Ascending aorta (tissue), 2 donors: Measurements from ENCODE around the gene FEZ2. TPM values are rescaled to one million over a fixed set of nuclear protein-coding genes. Genes with fewer than 3 reads are reported as not detected.

Experiments
- DNase-seq, 2 donors: peaks; one replicate each; pipeline ENCODE4 v3.0.0-alpha.2; 2019; ENCODE audit warnings: low spot score in 2 of 2
- H3K27ac ChIP-seq, 2 donors: fragments of 200-600 bp; sonication (generic); one replicate each; pipeline ENCODE4 v1.5.1; 2016 to 2017; ENCODE audit warnings: mild to moderate bottlenecking in 1 of 2
- H3K27me3 ChIP-seq: fragments of 200-600 bp; sonication (generic); one replicate; pipeline ENCODE4 v1.5.1; 2017
- H3K36me3 ChIP-seq, 2 donors: fragments of 200-600 bp; sonication (generic); one replicate each; pipeline ENCODE4 v1.5.1; 2016
- H3K4me1 ChIP-seq, 2 donors: fragments of 200-600 bp; sonication (generic); one replicate each; pipeline ENCODE4 v1.5.1; 2016 to 2017; ENCODE audit warnings: mild to moderate bottlenecking in 1 of 2
- H3K4me3 ChIP-seq, 2 donors: fragments of 200-600 bp; sonication (generic); one replicate each; pipeline ENCODE4 v1.5.1; 2016 to 2017; ENCODE audit warnings: mild to moderate bottlenecking in 1 of 2
- H3K9me3 ChIP-seq, 2 donors: fragments of 200-600 bp; sonication (generic); one replicate each; pipeline ENCODE4 v1.5.1; 2016
- intact Hi-C: fragments of 100-400 bp; cut with DNase I; formaldehyde crosslinking; loops from one replicate; pipeline ENCODE4 v1.15.1; 2023
- total RNA-seq: library from RNA; depleted of rRNA; stranded (reverse); fragments of >200 nt; gene quantifications from one replicate; pipeline ENCODE4 v1.1.0, GENCODE V29; 2016
- TF ChIP-seq, protein P1 (sequence below), 3 experiments: fragments of 200-600 bp in 2 of 3; fragments of 450-650 bp in 1 of 3; sonication (generic) in 2 of 3; IDR thresholded peaks; one replicate each; pipeline ENCODE4 v1.5.1; 2016 to 2019; ENCODE audit warnings: antibody characterized with exemption in 3 of 3, mild to moderate bottlenecking in 1 of 3, moderate library complexity in 1 of 3

FEZ2 gene, protein sequence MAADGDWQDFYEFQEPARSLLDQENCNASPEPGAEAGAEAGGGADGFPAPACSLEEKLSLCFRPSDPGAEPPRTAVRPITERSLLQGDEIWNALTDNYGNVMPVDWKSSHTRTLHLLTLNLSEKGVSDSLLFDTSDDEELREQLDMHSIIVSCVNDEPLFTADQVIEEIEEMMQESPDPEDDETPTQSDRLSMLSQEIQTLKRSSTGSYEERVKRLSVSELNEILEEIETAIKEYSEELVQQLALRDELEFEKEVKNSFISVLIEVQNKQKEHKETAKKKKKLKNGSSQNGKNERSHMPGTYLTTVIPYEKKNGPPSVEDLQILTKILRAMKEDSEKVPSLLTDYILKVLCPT
- 31.8 TPM for total RNA-seq

DNA sequence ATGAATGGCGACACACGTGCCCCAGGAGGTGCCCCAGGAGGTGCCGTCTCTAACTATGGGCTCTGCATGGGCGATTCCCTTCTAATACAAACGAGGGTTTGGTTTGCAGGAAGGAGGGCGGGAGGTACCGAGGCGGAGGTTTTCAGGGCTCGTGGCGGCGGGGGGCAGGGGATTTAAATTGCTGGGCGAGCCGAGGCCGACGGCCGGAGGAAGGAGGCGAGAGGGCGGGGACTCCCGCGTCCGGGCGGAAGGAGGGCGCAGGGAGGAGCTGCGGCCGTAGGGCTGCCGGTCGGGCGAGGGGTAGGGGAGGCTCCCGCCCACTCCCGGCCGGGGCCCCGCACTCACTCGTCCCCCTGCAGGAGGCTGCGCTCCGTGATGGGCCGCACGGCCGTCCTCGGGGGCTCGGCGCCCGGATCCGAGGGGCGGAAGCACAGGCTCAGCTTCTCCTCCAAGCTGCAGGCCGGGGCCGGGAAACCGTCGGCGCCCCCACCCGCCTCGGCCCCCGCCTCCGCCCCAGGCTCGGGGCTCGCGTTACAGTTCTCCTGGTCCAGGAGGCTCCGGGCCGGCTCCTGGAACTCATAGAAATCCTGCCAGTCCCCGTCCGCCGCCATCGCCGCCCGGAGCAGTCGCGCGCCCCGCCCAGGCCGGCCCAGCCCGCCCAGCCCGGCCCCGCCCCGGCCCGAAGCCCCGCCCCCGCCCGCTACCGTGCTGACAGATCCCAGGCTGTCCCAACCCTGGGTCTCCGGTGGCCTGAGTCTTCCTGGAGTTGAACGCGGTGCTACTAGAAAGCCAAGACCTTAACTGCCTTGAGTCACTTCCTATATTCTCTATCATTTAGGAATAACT lies at the start of gene FEZ2:
TSS of gene FEZ2 (minus strand) at position 637 of the 846 bp plus-strand sequence. CDS start at position 611, 26 bp downstream.
- intact Hi-C loops: loop anchor here (2.0 to 5.0 kb wide), 3 partner anchors 35 to 245 kb away; no protein-coding TSS in a partner anchor
- Histone ChIP-seq H3K27me3 (no peaks in the 10 kb centered on the region), H3K9me3 (no peaks in the 10 kb centered on the region), H3K4me3 (peak within 1 kb of the TSS; percentile 99 to 100), H3K4me1 (peaks cover 5 to 20% of the 10 kb centered on the region in 2 donors), H3K27ac (peak within 1 kb of the TSS; percentile 96 to 97), H3K36me3 (peaks cover 0 to 3% of the 10 kb centered on the region in 2 donors)
- TF ChIP-seq, protein P1, sequence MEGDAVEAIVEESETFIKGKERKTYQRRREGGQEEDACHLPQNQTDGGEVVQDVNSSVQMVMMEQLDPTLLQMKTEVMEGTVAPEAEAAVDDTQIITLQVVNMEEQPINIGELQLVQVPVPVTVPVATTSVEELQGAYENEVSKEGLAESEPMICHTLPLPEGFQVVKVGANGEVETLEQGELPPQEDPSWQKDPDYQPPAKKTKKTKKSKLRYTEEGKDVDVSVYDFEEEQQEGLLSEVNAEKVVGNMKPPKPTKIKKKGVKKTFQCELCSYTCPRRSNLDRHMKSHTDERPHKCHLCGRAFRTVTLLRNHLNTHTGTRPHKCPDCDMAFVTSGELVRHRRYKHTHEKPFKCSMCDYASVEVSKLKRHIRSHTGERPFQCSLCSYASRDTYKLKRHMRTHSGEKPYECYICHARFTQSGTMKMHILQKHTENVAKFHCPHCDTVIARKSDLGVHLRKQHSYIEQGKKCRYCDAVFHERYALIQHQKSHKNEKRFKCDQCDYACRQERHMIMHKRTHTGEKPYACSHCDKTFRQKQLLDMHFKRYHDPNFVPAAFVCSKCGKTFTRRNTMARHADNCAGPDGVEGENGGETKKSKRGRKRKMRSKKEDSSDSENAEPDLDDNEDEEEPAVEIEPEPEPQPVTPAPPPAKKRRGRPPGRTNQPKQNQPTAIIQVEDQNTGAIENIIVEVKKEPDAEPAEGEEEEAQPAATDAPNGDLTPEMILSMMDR (IDR thresholded peaks at IDR 0.05): no peak
- DNase-seq: peak in 1 of 2 donors; percentile 81

DNA sequence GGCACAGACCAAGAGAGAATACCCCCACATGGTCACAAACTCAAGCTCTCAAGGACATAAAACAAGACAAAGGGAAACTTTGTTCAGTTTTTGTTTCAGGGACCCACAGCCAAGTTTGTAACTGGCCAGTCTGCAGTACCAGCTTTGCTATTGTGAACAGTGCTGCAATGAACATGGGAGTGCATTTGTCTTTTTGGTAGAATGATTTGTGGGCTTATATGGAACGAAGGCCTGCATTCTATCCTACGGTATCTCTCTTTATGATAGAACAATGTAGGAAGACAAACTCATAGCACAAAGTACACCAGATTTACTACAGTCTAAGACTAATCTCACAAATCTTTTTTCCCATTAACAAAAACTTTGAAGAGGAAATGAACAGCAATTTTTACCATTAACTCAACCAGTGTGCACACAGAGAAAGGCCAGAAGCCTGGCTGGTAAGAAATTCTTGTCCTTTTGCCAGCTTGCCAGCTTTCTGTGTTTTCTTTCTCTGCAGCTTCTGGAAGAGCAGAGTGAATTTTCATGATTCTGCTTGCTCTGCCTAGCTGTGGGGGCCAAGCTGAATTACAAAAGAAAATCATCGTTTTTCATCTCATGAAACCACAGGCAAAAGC lies 37.1 kb upstream of the FEZ2 start:
- DNase-seq: no peak
- Histone ChIP-seq H3K36me3 (no peaks in the 10 kb centered on the region), H3K4me3 (no peak overlapping the region), H3K27ac (peak overlapping the region; percentile 7 to 20), H3K9me3 (no peaks in the 10 kb centered on the region), H3K4me1 (no peaks in the 10 kb centered on the region), H3K27me3 (no peaks in the 10 kb centered on the region)
- TF ChIP-seq, protein P1 (IDR thresholded peaks at IDR 0.05): no peak
- intact Hi-C loops: no loop called here

DNA sequence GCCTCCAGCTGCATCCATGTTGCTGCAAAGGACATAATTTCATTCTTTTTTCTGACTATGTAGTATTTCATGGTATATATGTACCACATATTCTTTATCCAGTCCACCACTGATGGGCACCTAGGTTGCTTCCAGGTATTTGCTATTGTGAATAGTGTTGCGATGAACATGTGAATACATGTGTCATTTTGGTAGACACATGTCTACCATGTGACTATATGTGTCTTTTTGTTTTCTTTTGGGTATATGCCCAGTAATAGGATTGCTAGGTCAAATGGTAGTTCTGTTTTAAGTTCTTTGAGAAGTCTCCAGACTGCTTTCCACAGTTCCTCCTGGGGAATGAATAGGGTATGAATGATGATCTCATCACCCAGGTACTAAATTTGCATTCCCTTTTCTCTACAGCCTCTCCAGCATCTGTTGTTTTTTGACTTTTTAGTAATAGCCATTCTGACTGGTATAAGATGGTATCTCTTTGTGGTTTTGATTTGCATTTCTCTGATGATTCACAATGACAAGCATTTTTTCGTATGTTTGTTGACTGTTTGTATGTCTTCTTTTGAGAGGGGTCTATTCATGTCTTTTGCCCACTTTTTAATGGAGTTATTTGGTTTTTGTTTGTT lies 35.6 kb upstream of the FEZ2 start:
- Histone ChIP-seq H3K4me1 (no peaks in the 10 kb centered on the region), H3K36me3 (no peaks in the 10 kb centered on the region), H3K4me3 (no peak overlapping the region), H3K27ac (no peak overlapping the region), H3K9me3 (no peaks in the 10 kb centered on the region), H3K27me3 (no peaks in the 10 kb centered on the region)
- intact Hi-C loops: no loop called here
- TF ChIP-seq, protein P1 (IDR thresholded peaks at IDR 0.05): no peak
- no peak for DNase-seq

DNA sequence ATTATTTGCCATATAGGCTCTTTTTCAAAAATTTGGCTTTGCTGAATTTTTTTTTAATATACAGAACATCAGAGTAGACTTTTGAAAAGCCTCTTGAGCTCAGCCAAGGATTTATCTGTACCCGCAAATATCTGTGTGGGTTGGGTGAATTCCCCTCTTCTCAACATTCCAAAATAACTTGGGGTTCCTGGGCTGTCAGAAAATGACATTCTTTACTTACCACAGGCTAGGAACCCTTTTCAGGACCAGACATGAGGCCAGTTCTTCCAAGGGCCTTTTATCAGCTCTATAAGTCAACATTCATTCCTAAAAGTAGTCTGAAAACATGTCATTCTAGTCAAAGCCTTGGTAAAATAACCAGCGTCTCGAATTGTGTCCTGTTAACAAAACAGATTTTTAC lies 28.8 kb upstream of the FEZ2 start:
- peaks cover 4 to 10% of the 10 kb centered on the region in 2 donors for H3K9me3 ChIP-seq
- TF ChIP-seq, protein P1 (IDR thresholded peaks at IDR 0.05): no peak
- H3K4me1 ChIP-seq: no peaks in the 10 kb centered on the region
- DNase-seq: no peak
- no peak overlapping the region for H3K27ac ChIP-seq
- H3K4me3 ChIP-seq: no peak overlapping the region
- H3K36me3 ChIP-seq: no peaks in the 10 kb centered on the region
- no peaks in the 10 kb centered on the region for H3K27me3 ChIP-seq
- intact Hi-C loops: no loop called here

DNA sequence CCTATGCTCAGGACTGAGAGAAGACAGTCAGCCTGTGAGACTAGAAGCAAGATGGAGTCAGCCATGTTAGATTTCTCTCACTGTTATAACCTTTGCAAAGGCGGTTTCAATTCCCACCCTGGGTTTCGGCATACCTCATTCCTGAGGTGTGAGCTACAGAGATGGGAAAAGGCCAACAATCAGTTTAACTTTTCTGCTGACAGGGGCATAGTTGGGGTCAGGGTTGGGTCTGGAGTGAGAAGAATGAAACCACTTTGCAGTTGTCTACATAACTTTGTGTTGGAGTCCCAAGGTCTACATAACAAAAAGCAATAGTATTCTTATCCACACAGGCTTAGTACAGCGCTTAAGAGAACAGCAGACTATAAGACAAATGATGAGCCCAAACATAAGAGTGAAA lies 28.1 kb upstream of the FEZ2 start:
- no peaks in the 10 kb centered on the region for H3K4me1 ChIP-seq
- DNase-seq: no peak
- no peak overlapping the region for H3K27ac ChIP-seq
- no peak overlapping the region for H3K4me3 ChIP-seq
- no peaks in the 10 kb centered on the region for H3K27me3 ChIP-seq
- TF ChIP-seq, protein P1 (IDR thresholded peaks at IDR 0.05): no peak
- intact Hi-C loops: no loop called here
- peaks cover 4 to 10% of the 10 kb centered on the region in 2 donors for H3K9me3 ChIP-seq
- no peaks in the 10 kb centered on the region for H3K36me3 ChIP-seq
